ENCODE measurements around the gene TULP1.

DNA sequence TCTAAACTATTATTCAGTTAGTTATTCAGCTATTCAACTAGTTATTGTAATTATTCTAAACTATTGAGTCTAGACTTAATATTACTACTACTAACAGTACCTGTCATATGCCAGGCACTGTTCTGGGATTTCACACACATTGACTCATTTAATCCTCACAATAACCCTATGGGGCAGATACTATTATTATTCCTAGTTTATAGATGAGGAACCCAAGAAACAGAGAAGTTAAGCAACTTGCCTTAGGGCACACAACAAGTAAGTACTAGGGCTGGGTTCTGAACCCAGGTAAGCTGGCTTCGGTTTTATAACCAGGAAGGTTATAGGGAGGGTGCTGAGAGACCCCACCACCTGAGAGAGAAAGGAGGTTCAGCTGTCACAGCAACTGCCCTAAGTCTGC is 23.6 kb downstream of the TULP1 start:
- no peak for TF ChIP-seq POLR2AphosphoS5 (IDR thresholded peaks at IDR 0.05; ENCODE audit: borderline replicate concordance, low read depth, low read length)
- no peak for TF ChIP-seq EZH2 (IDR thresholded peaks at IDR 0.05)

Data from SK-N-MC (cell line).